Upper lobe of left lung (tissue), 6 donors: Measurements from ENCODE around the gene BMP7. TPM values are rescaled to one million over a fixed set of nuclear protein-coding genes. Genes with fewer than 3 reads are reported as not detected.

Experiments used
- ATAC-seq, 2 donors: fragments of 200-7000 bp; cut with Tn5 transposase; one replicate each; pipeline ENCODE4 v1.9.1; 2022; ENCODE audit warnings: mild to moderate bottlenecking in 2 of 2, moderate library complexity in 2 of 2; ENCODE audit not compliant: low FRiP score in 2 of 2
- DNase-seq, 2 donors: peaks; one replicate each; pipeline ENCODE4 v3.0.0-alpha.2; 2019 to 2020
- H3K27ac ChIP-seq, 4 donors: fragments of 200-600 bp; sonication (generic); one replicate each; pipeline ENCODE4 v1.5.1; 2016 to 2019
- H3K27me3 ChIP-seq, 4 donors: fragments of 200-600 bp; sonication (generic); one replicate each; pipeline ENCODE4 v1.5.1; 2017 to 2019
- H3K36me3 ChIP-seq, 4 donors: fragments of 200-600 bp; sonication (generic); one replicate each; pipeline ENCODE4 v1.5.1; 2016 to 2019
- H3K4me1 ChIP-seq, 4 donors: fragments of 200-600 bp; sonication (generic); one replicate each; pipeline ENCODE4 v1.5.1; 2018 to 2019
- H3K4me3 ChIP-seq, 4 donors: fragments of 200-600 bp; sonication (generic); one replicate each; pipeline ENCODE4 v1.5.1; 2017 to 2019; ENCODE audit warnings: mild to moderate bottlenecking in 2 of 4, moderate library complexity in 1 of 4
- H3K9me3 ChIP-seq, 4 donors: fragments of 200-600 bp; sonication (generic); one replicate each; pipeline ENCODE4 v1.5.1; 2018 to 2019
- CTCF ChIP-seq, 6 experiments: fragments of 450-650 bp in 4 of 6; fragments of 200-600 bp in 2 of 6; sonication (generic) in 2 of 6; IDR thresholded peaks; one replicate each; pipeline ENCODE4 v1.5.1; 2016 to 2019; ENCODE audit warnings: antibody characterized with exemption in 6 of 6
- EP300 ChIP-seq, 4 donors: sonication (generic); formaldehyde crosslinking; IDR thresholded peaks; one replicate each; pipeline ENCODE4 v1.5.1; 2017; ENCODE audit warnings: antibody characterized with exemption in 4 of 4, control low read depth in 2 of 4
- POLR2A ChIP-seq, 4 donors: fragments of 450-650 bp; IDR thresholded peaks; one replicate each; pipeline ENCODE4 v1.5.1; 2016 to 2017; ENCODE audit warnings: antibody characterized with exemption in 4 of 4, mild to moderate bottlenecking in 2 of 4
- POLR2AphosphoS5 ChIP-seq, 2 donors: sonication (generic); formaldehyde crosslinking; IDR thresholded peaks; one replicate each; pipeline ENCODE4 v1.5.1; 2017; ENCODE audit warnings: antibody characterized with exemption in 2 of 2
- WGBS, 2 donors: methylation state at CpG; one replicate each; pipeline ENCODE4 v1.1.5; 2017 to 2018; 5-methylcytosine and 5-hydroxymethylcytosine counted together
- total RNA-seq, 6 donors: library from RNA; depleted of rRNA in 4 of 6; stranded (reverse); fragments of >200 nt in 4 of 6; gene quantifications; one replicate each; pipeline versions ENCODE4 v1.1.0 to v1.2.1, GENCODE V29; 2016 to 2021
- donor health status: DM: no; HTN: no; CAD: no; lungs with moderate emphysema.
- donor health status: DM: no; HTN: yes; CAD: no; lungs with severe emphysema.

Gene BMP7
- total RNA-seq, 6 donors from 2014 or later = 0.30 to 4.0 (median 2.6) TPM; not detected in 1

- no peak for DNase-seq
- Histone ChIP-seq H3K27me3 (no peaks in the 10 kb centered on the region), H3K4me3 (no peak overlapping the region), H3K9me3 (no peaks in the 10 kb centered on the region), H3K27ac (no peak overlapping the region), H3K36me3 (no peaks in the 10 kb centered on the region), H3K4me1 (peaks cover 0 to 2% (median 0%) of the 10 kb centered on the region in 4 donors)
- no peak for ATAC-seq
- WGBS, 2 donors = 71 to 76% methylated on average over 7 of the region's 7 CpGs
- TF ChIP-seq CTCF (IDR thresholded peaks at IDR 0.05) (no peak), POLR2AphosphoS5 (IDR thresholded peaks at IDR 0.05) (no peak), POLR2A (IDR thresholded peaks at IDR 0.05) (no peak), EP300 (IDR thresholded peaks at IDR 0.05) (no peak)
Measured at GRCh38 chr20:57140416-57140965, 126.0 kb downstream of the BMP7 start.

GRCh38 chr20:57139342-57140093, 126.9 kb downstream of the BMP7 start:
- H3K36me3 ChIP-seq = no peaks in the 10 kb centered on the region
- H3K27ac ChIP-seq = no peak overlapping the region
- H3K4me3 ChIP-seq = no peak overlapping the region
- WGBS, 2 donors = 88 to 89% methylated on average over 8 of the region's 8 CpGs
- ATAC-seq (no peak), DNase-seq (no peak)
- H3K4me1 ChIP-seq = peaks cover 0 to 2% (median 0%) of the 10 kb centered on the region in 4 donors
- H3K27me3 ChIP-seq = no peaks in the 10 kb centered on the region
- TF ChIP-seq CTCF (IDR thresholded peaks at IDR 0.05) (no peak), POLR2A (IDR thresholded peaks at IDR 0.05) (no peak), EP300 (IDR thresholded peaks at IDR 0.05) (no peak), POLR2AphosphoS5 (IDR thresholded peaks at IDR 0.05) (no peak)
- no peaks in the 10 kb centered on the region for H3K9me3 ChIP-seq

GRCh38 chr20:57138198-57138995, 128.0 kb downstream of the BMP7 start:
- Histone ChIP-seq H3K9me3 (no peaks in the 10 kb centered on the region), H3K4me3 (no peak overlapping the region), H3K36me3 (no peaks in the 10 kb centered on the region), H3K27me3 (no peaks in the 10 kb centered on the region), H3K4me1 (peaks cover 0 to 2% (median 0%) of the 10 kb centered on the region in 4 donors), H3K27ac (no peak overlapping the region)
- ATAC-seq (no peak), DNase-seq (no peak)
- TF ChIP-seq EP300 (IDR thresholded peaks at IDR 0.05) (no peak), POLR2AphosphoS5 (IDR thresholded peaks at IDR 0.05) (no peak), CTCF (IDR thresholded peaks at IDR 0.05) (no peak), POLR2A (IDR thresholded peaks at IDR 0.05) (no peak)
- WGBS, 2 donors = 77 to 80% methylated on average over 17 of the region's 17 CpGs

- no peak for DNase-seq
- no peak overlapping the region for H3K4me3 ChIP-seq
- peaks cover 0 to 1% (median 0%) of the 10 kb centered on the region in 4 donors for H3K4me1 ChIP-seq
- WGBS, 2 donors = 100% methylated on average over 1 of the region's 1 CpG
- no peak for ATAC-seq
- H3K27me3 ChIP-seq = no peaks in the 10 kb centered on the region
- no peaks in the 10 kb centered on the region for H3K36me3 ChIP-seq
- no peak overlapping the region for H3K27ac ChIP-seq
- TF ChIP-seq CTCF (IDR thresholded peaks at IDR 0.05) = no peak
- no peak for TF ChIP-seq EP300 (IDR thresholded peaks at IDR 0.05)
- TF ChIP-seq POLR2A (IDR thresholded peaks at IDR 0.05) = no peak
- TF ChIP-seq POLR2AphosphoS5 (IDR thresholded peaks at IDR 0.05) = no peak
- no peaks in the 10 kb centered on the region for H3K9me3 ChIP-seq
Measured at GRCh38 chr20:57137676-57138075, 128.8 kb downstream of the BMP7 start.
